DMS 273 (cell line): Measurements from ENCODE around the gene ZNF441.

Experiments used
- DNase-seq: peaks from one replicate; lab custom pipeline; 2025; ENCODE audit not compliant: unreplicated experiment; lab: John Stamatoyannopoulos, UW

Gene ZNF441

GRCh38 chr19:11766597-11767591, at the start of gene ZNF441:
TSS of gene ZNF441 (plus strand) at chr19:11767000. CDS start at chr19:11767194, 194 bp downstream.
- peak; percentile 97 for DNase-seq

- no peak for DNase-seq
These were observed 45.1 kb upstream of the ZNF441 start for GRCh38 chr19:11721681-11722080.

GRCh38 chr19:11722414-11722813, 44.4 kb upstream of the ZNF441 start:
- peak; percentile 9 for DNase-seq

- DNase-seq, result no peak
These were observed 37.2 kb upstream of the ZNF441 start for GRCh38 chr19:11729586-11729985.

- DNase-seq, result no peak
These were observed 31.4 kb upstream of the ZNF441 start for GRCh38 chr19:11735375-11735774.

GRCh38 chr19:11736696-11737095, 30.1 kb upstream of the ZNF441 start:
- DNase-seq, result peak; percentile 50

GRCh38 chr19:11737964-11738745, 28.6 kb upstream of the ZNF441 start:
- DNase-seq, result peak; percentile 58

- DNase-seq, result peak; percentile 99
These were observed 27.8 kb upstream of the ZNF441 start, which contains the start of gene ZNF823 for GRCh38 chr19:11738746-11739620. TSS of gene ZNF823 (minus strand) at chr19:11738946. CDS start at chr19:11738819, 127 bp downstream.

GRCh38 chr19:11745869-11746268, 20.9 kb upstream of the ZNF441 start:
- DNase-seq, result no peak

GRCh38 chr19:11747277-11747676, 19.5 kb upstream of the ZNF441 start:
- DNase-seq, result no peak

- DNase-seq, result no peak
These were observed 17.0 kb upstream of the ZNF441 start for GRCh38 chr19:11749751-11750150.

- DNase-seq, result no peak
These were observed 14.5 kb upstream of the ZNF441 start for GRCh38 chr19:11752244-11752736.

- no peak for DNase-seq
These were observed 12.1 kb upstream of the ZNF441 start for GRCh38 chr19:11754663-11755062.

GRCh38 chr19:11756965-11757364, 9.8 kb upstream of the ZNF441 start:
- no peak for DNase-seq

- no peak for DNase-seq
These were observed 7.0 kb upstream of the ZNF441 start for GRCh38 chr19:11759805-11760204.

- DNase-seq, result no peak
These were observed 3.7 kb upstream of the ZNF441 start for GRCh38 chr19:11763117-11763516.

GRCh38 chr19:11763611-11764010, 3.2 kb upstream of the ZNF441 start:
- DNase-seq, result no peak

GRCh38 chr19:11767633-11768133, 883 bp downstream of the ZNF441 start:
- DNase-seq, result peak; percentile 43

- no peak for DNase-seq
These were observed 3.2 kb downstream of the ZNF441 start for GRCh38 chr19:11769995-11770394.

GRCh38 chr19:11771520-11771919, 4.7 kb downstream of the ZNF441 start:
- peak; percentile 9 for DNase-seq
